ENCODE results near the gene BIRC6.
"Not testable (repeated sequence)": the region's sequence is repeated elsewhere in the genome, so short reads cannot be mapped to it uniquely, and the experiment has no call there.

DNA sequence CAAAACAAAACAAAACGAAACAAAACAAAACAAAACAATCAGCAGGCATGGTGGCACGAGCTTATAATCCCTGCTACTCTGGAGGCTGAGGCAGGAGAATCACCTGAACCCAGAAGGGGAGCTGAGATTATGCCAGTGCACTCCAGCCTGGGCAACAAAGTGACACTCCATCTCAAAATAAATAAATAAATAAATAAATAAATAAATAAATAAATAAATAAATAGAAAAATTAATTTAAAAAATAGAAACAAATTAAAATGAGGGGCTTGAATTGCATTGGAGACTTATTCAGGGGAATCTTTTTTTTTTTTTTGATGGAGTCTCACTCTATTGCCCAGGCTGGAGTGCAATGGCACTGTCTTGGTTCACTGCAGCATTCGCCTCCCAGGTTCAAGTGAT, 6.0 kb upstream of the BIRC6 start:
- TF ChIP-seq, protein P1, sequence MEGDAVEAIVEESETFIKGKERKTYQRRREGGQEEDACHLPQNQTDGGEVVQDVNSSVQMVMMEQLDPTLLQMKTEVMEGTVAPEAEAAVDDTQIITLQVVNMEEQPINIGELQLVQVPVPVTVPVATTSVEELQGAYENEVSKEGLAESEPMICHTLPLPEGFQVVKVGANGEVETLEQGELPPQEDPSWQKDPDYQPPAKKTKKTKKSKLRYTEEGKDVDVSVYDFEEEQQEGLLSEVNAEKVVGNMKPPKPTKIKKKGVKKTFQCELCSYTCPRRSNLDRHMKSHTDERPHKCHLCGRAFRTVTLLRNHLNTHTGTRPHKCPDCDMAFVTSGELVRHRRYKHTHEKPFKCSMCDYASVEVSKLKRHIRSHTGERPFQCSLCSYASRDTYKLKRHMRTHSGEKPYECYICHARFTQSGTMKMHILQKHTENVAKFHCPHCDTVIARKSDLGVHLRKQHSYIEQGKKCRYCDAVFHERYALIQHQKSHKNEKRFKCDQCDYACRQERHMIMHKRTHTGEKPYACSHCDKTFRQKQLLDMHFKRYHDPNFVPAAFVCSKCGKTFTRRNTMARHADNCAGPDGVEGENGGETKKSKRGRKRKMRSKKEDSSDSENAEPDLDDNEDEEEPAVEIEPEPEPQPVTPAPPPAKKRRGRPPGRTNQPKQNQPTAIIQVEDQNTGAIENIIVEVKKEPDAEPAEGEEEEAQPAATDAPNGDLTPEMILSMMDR (IDR thresholded peaks at IDR 0.05; ENCODE audit: low read length), result not testable (repeated sequence)
- TF ChIP-seq EZH2 (IDR thresholded peaks at IDR 0.05; ENCODE audit: borderline replicate concordance, low read length), result not testable (repeated sequence)

All from OCI-LY1 (cell line).